GM12878 (cell line): ENCODE measurements around the gene FBXW12. TPM values are rescaled to one million over a fixed set of nuclear protein-coding genes. Genes with fewer than 3 reads are reported as not detected.

Experiments used
- CEBPZ ChIP-seq: fragments of 150-350 bp; IDR thresholded peaks from 2 replicates; pipeline ENCODE4 v1.6.1; 2016; ENCODE audit warnings: low read depth, low read length
- JUND ChIP-seq: IDR thresholded peaks from 2 replicates; pipeline ENCODE4 v1.6.1; 2012; ENCODE audit warnings: low read depth, mild to moderate bottlenecking, low read length, improper control_type of control experiment, moderate library complexity
- PAX5 ChIP-seq: IDR thresholded peaks from 2 replicates; pipeline ENCODE4 v1.6.1; 2011; ENCODE audit warnings: low read depth, low read length, borderline replicate concordance
- PKNOX1 ChIP-seq: fragments of 450-650 bp; IDR thresholded peaks from 2 replicates; pipeline ENCODE4 v1.6.1; 2016; ENCODE audit warnings: mild to moderate bottlenecking
- PML ChIP-seq: IDR thresholded peaks from 2 replicates; pipeline ENCODE4 v1.6.1; 2012; ENCODE audit warnings: low read length, inconsistent platforms
- PRDM15 ChIP-seq: fragments of 450-650 bp; formaldehyde crosslinking; IDR thresholded peaks from 2 replicates; pipeline ENCODE4 v1.4.0; 2020; ENCODE audit warnings: mild to moderate bottlenecking, moderate library complexity
- SP1 ChIP-seq: IDR thresholded peaks from one replicate; pipeline ENCODE4 v1.6.1; 2011; ENCODE audit warnings: low read depth, low read length
- TAF1 ChIP-seq: IDR thresholded peaks from 2 replicates; pipeline ENCODE4 v1.6.1; 2011; ENCODE audit warnings: mild to moderate bottlenecking, low read depth, low read length, borderline replicate concordance
- ZBTB4 ChIP-seq: fragments of 450-650 bp; formaldehyde crosslinking; IDR thresholded peaks from 2 replicates; pipeline ENCODE4 v1.4.0; 2022; ENCODE audit warnings: mild to moderate bottlenecking, moderate library complexity
- ZNF24 ChIP-seq: fragments of 450-650 bp; IDR thresholded peaks from 2 replicates; pipeline ENCODE4 v1.6.1; 2017; ENCODE audit warnings: antibody characterized with exemption, mild to moderate bottlenecking
- ZNF274 ChIP-seq: IDR thresholded peaks from one replicate; pipeline ENCODE4 v1.8.0; 2011; ENCODE audit not compliant: insufficient read length, insufficient read depth
- ZZZ3 ChIP-seq: IDR thresholded peaks from 2 replicates; pipeline ENCODE4 v1.6.1; 2011; ENCODE audit warnings: low read depth; ENCODE audit not compliant: control insufficient read depth, insufficient read length
- polyA plus RNA-seq, 11 experiments: library from polyadenylated mRNA; depleted of rRNA in 4 of 11; unstranded in 6 of 11; stranded (reverse) in 5 of 11; fragments of >200 nt; fragmentation: Nextera tagmentation in 4 of 11; fragmentation: Illumina TruSeq in 1 of 11; extraction: Ambion mirVana in 4 of 11; extraction: Trizol in 1 of 11; gene quantifications; 1 replicate in 1 of 11; 2 replicates in 10 of 11; pipeline versions ENCODE4 v1.2.1 to v1.2.3, GENCODE V29; 2011 to 2016; ENCODE audit warnings: inconsistent platforms in 2 of 11, missing spikeins in 2 of 11, low read depth in 1 of 11
- total RNA-seq, 4 experiments: library from RNA; depleted of rRNA in 3 of 4; stranded (reverse); fragments of >200 nt in 3 of 4; fragmentation: Illumina TruSeq in 1 of 4; extraction: Trizol in 1 of 4; gene quantifications; 2 replicates each; pipeline versions ENCODE4 v1.2.1 to v1.2.3, GENCODE V29; 2013 to 2021

The FBXW12 gene
- total and polyA plus RNA-seq, 10 of the 15 experiments (the other 5 are each of a cell fraction or from before 2014, with no cell fraction given): 0.04 to 0.18 (median 0.12) TPM; not detected in 4

- no peak for TF ChIP-seq PRDM15
- TF ChIP-seq TAF1: no peak
- TF ChIP-seq CEBPZ: no peak
- TF ChIP-seq PAX5: no peak
- no peak for TF ChIP-seq SP1
- no peak for TF ChIP-seq ZZZ3
- TF ChIP-seq PML: no peak
- no peak for TF ChIP-seq JUND
- no peak for TF ChIP-seq ZNF24
- TF ChIP-seq PKNOX1: no peak
- TF ChIP-seq ZBTB4 (CRISPR knock-in tag): no peak
- no peak for TF ChIP-seq ZNF274
These were observed at the start of gene FBXW12 (continued) for GRCh38 chr3:48371651-48372376.
